K562 (cell line): ENCODE data around the gene AP3S2. TPM values are rescaled to one million over a fixed set of nuclear protein-coding genes. Genes with fewer than 3 reads are reported as not detected.

Experiments used
- ATAC-seq: fragments of 200-7000 bp; cut with Tn5 transposase; 3 replicates; pipeline ENCODE4 v1.9.1; 2020; ENCODE audit warnings: moderate library complexity
- BruUV-seq: library from RNA; stranded (reverse); fragments of 400-500 nt; replicated peaks from 2 replicates; lab custom pipeline; 2021; lab: Mats Ljungman, UMichigan
- CTCF ChIA-PET: fragments of 300-600 bp; formaldehyde crosslinking; extraction: SDS; loops from one replicate; lab custom pipeline; 2021; ENCODE audit warnings: low intra/inter-chr PET ratio; lab: Yijun Ruan, JAX
- POLR2A ChIA-PET: fragments of 300-600, 350-650 bp; sonication (Branson Sonifier 250); formaldehyde crosslinking; extraction: SDS; loops from one replicate; lab custom pipeline; 2021; ENCODE audit warnings: antibody characterized with exemption, inconsistent platforms; lab: Yijun Ruan, JAX
- DNase-seq, 4 experiments: peaks; one replicate each; pipeline versions ENCODE4 v3.0.0 to v3.0.0-alpha.2; 2011 to 2018; ENCODE audit warnings: low spot score in 3 of 4, mixed read lengths in 3 of 4; ENCODE audit errors: extremely low read depth in 1 of 4
- FAIRE-seq: peaks from 2 replicates; lab custom pipeline; 2011; peaks lifted over from hg19 to GRCh38; lab: Jason Lieb, UNC
- H2AFZ ChIP-seq: 2 replicates; pipeline ENCODE4 v1.6.0; 2011; ENCODE audit warnings: low read depth, low read length, control low read depth, inconsistent platforms
- H3K27ac ChIP-seq: fragments of 200-600 bp; 3 replicates; pipeline ENCODE4 v1.8.0; 2011; ENCODE audit warnings: low read depth, mild to moderate bottlenecking, control low read depth, inconsistent platforms, low read length, moderate library complexity, mixed read lengths; ENCODE audit errors: extremely low read depth
- H3K27me3 ChIP-seq, 2 experiments: fragments of 300-600 bp in 1 of 2; 2 replicates in 1 of 2; 3 replicates in 1 of 2; pipeline versions ENCODE4 v1.6.0 to v1.8.0; 2011; ENCODE audit warnings: inconsistent platforms in 2 of 2, low read length in 2 of 2, mild to moderate bottlenecking in 1 of 2, mixed read lengths in 1 of 2, moderate library complexity in 1 of 2; ENCODE audit not compliant: control insufficient read depth in 2 of 2, insufficient read depth in 2 of 2
- H3K36me3 ChIP-seq: fragments of 300-600 bp; 3 replicates; pipeline ENCODE4 v1.8.0; 2011; ENCODE audit warnings: mild to moderate bottlenecking, low read length, inconsistent platforms; ENCODE audit not compliant: control insufficient read depth, insufficient read depth
- H3K4me1 ChIP-seq, 2 experiments: fragments of 200-600 bp in 1 of 2; replicated peaks in 1 of 2; 2 replicates in 1 of 2; 3 replicates in 1 of 2; pipeline versions ENCODE4 v1.5.1 to v1.8.0; 2011; ENCODE audit warnings: inconsistent platforms in 2 of 2, low read length in 2 of 2, mild to moderate bottlenecking in 1 of 2, mixed read lengths in 1 of 2, moderate library complexity in 1 of 2; ENCODE audit not compliant: control insufficient read depth in 2 of 2, insufficient read depth in 2 of 2
- H3K4me2 ChIP-seq: 2 replicates; pipeline ENCODE4 v1.6.1; 2011; ENCODE audit warnings: low read length, control low read depth, inconsistent platforms, mixed read lengths; ENCODE audit not compliant: insufficient read depth
- H3K4me3 ChIP-seq: fragments of 200-600 bp; sonication (generic), shearing (Covaris generic); 2 replicates; pipeline ENCODE4 v1.5.1; 2016; ENCODE audit warnings: control low read depth, inconsistent platforms
- H3K79me2 ChIP-seq: fragments of 200-600 bp; 3 replicates; pipeline ENCODE4 v1.8.0; 2011; ENCODE audit warnings: low read length, inconsistent platforms; ENCODE audit not compliant: control insufficient read depth, insufficient read depth
- H3K9ac ChIP-seq, 2 experiments: 2 replicates each; pipeline versions ENCODE4 v1.6.0 to v1.6.1; 2011; ENCODE audit warnings: low read depth in 2 of 2, low read length in 2 of 2, control low read depth in 1 of 2, inconsistent platforms in 1 of 2, mild to moderate bottlenecking in 1 of 2, mixed read lengths in 1 of 2; ENCODE audit not compliant: insufficient read depth in 1 of 2
- H3K9me1 ChIP-seq: one replicate; pipeline ENCODE4 v1.6.0; 2011; ENCODE audit warnings: inconsistent platforms, mild to moderate bottlenecking, low read length, moderate library complexity; ENCODE audit not compliant: control insufficient read depth, insufficient read depth
- H3K9me3 ChIP-seq: replicated peaks from 2 replicates; pipeline ENCODE4 v1.5.1; 2011; ENCODE audit warnings: low read depth, low read length, inconsistent platforms; ENCODE audit not compliant: control insufficient read depth, insufficient read depth
- H4K20me1 ChIP-seq: replicated peaks from 2 replicates; pipeline ENCODE4 v1.6.1; 2011; ENCODE audit warnings: low read length, inconsistent platforms, mixed read lengths; ENCODE audit not compliant: control insufficient read depth, insufficient read depth
- BACH1 ChIP-seq: fragments of 200-800 bp; sonication (Bioruptor generic); IDR thresholded peaks from 2 replicates; pipeline ENCODE4 v1.6.1; 2016; ENCODE audit warnings: missing genetic modification characterization, missing compliant biosample characterization
- CREBBP ChIP-seq: IDR thresholded peaks from one replicate; pipeline ENCODE4 v1.6.1; 2012; ENCODE audit warnings: low read depth, mild to moderate bottlenecking, control low read depth, inconsistent platforms, low read length
- ELF1 ChIP-seq: fragments of 200-800 bp; sonication (Bioruptor generic); IDR thresholded peaks from 2 replicates; pipeline ENCODE4 v1.6.1; 2016; ENCODE audit warnings: missing genetic modification characterization, missing compliant biosample characterization
- HINFP ChIP-seq: fragments of 450-650 bp; conservative IDR thresholded peaks from 2 replicates; pipeline ENCODE4 v1.6.1; 2016; ENCODE audit warnings: missing genetic modification characterization, low read depth, mild to moderate bottlenecking, control low read depth, missing compliant biosample characterization
- HNRNPL ChIP-seq: fragments of 200-400 bp; formaldehyde crosslinking; IDR thresholded peaks from 2 replicates; pipeline ENCODE4 v1.6.1; 2017; ENCODE audit warnings: low read depth, mild to moderate bottlenecking, low read length
- KHSRP ChIP-seq: fragments of 450-650 bp; IDR thresholded peaks from 2 replicates; pipeline ENCODE4 v1.6.1; 2017
- MYBL2 ChIP-seq, 2 experiments: fragments of 450-650 bp in 1 of 2; sonication (generic) in 1 of 2; formaldehyde crosslinking in 1 of 2; IDR thresholded peaks; 2 replicates each; pipeline versions ENCODE4 v1.6.1 to v1.8.1; 2017 to 2022; ENCODE audit warnings: borderline replicate concordance in 1 of 2, inconsistent platforms in 1 of 2, low read depth in 1 of 2, mild to moderate bottlenecking in 1 of 2, missing genetic modification reagents in 1 of 2, moderate library complexity in 1 of 2
- NR2C1 ChIP-seq, 2 experiments: fragments of 450-650 bp; IDR thresholded peaks; 2 replicates each; pipeline ENCODE4 v1.6.1; 2017; ENCODE audit warnings: mild to moderate bottlenecking in 2 of 2, antibody characterized with exemption in 1 of 2, inconsistent platforms in 1 of 2, missing compliant biosample characterization in 1 of 2, missing genetic modification characterization in 1 of 2
- POLR2AphosphoS5 ChIP-seq: IDR thresholded peaks from 2 replicates; pipeline ENCODE4 v1.6.1; 2011; ENCODE audit warnings: mild to moderate bottlenecking, low read depth, low read length, moderate library complexity; ENCODE audit not compliant: control insufficient read depth, insufficient read depth
- RB1 ChIP-seq: fragments of 450-650 bp; IDR thresholded peaks from 2 replicates; pipeline ENCODE4 v1.6.1; 2017; ENCODE audit warnings: low read depth, mild to moderate bottlenecking
- TBP ChIP-seq: optimal IDR thresholded peaks from 2 replicates; pipeline ENCODE3; 2011; ENCODE audit warnings: low read depth, low read length, improper control_type of control experiment
- ZNF449 ChIP-seq: fragments of 250-450 bp; sonication (Bioruptor Pico); IDR thresholded peaks from 2 replicates; pipeline ENCODE4 v1.8.0; 2022; ENCODE audit warnings: moderate library complexity, mild to moderate bottlenecking, inconsistent platforms
- ZNF707 ChIP-seq: fragments of 250-450 bp; sonication (Bioruptor Pico); conservative IDR thresholded peaks from 2 replicates; pipeline ENCODE4 v1.8.0; 2022; ENCODE audit warnings: inconsistent platforms, mild to moderate bottlenecking, moderate library complexity
- WGBS: fragments of 100-300 bp; shearing (Covaris generic); methylation state at CpG from one replicate; pipeline ENCODE4 v1.1.6; 2016; ENCODE audit warnings: low coverage, mixed read lengths; ENCODE audit not compliant: insufficient coverage; ENCODE audit errors: missing lambda C conversion rate; 5-methylcytosine and 5-hydroxymethylcytosine counted together
- in situ Hi-C: fragments of 300-500 bp; cut with MboI; formaldehyde crosslinking; loops from 4 replicates; pipeline ENCODE4 v1.15.0; 2018; ENCODE audit warnings: inconsistent platforms, mixed read lengths
- intact Hi-C: fragments of 100-400 bp; cut with micrococcal nuclease; formaldehyde crosslinking; loops from 2 replicates; pipeline ENCODE4 v1.14.2; 2022
- polyA plus RNA-seq, 8 experiments: library from polyadenylated mRNA; depleted of rRNA in 4 of 8; stranded (reverse) in 5 of 8; unstranded in 3 of 8; fragments of >200 nt; fragmentation: Nextera tagmentation in 2 of 8; fragmentation: Illumina TruSeq in 1 of 8; extraction: Ambion mirVana in 2 of 8; extraction: Trizol in 1 of 8; gene quantifications; 2 replicates each; pipeline versions ENCODE4 v1.2.1 to v1.2.3, GENCODE V29; 2011 to 2014; ENCODE audit warnings: inconsistent platforms in 1 of 8, missing spikeins in 1 of 8
- total RNA-seq, 7 experiments: library from RNA; depleted of rRNA in 6 of 7; stranded (reverse); fragments of >200 nt in 6 of 7; fragmentation: Illumina TruSeq in 2 of 7; extraction: Trizol in 2 of 7; gene quantifications; 2 replicates each; pipeline versions ENCODE4 v1.2.1 to v1.2.3, GENCODE V29; 2011 to 2021; ENCODE audit warnings: low replicate concordance in 1 of 7

The AP3S2 gene
- total and polyA plus RNA-seq, 9 of the 15 experiments (the other 6 are each of a cell fraction or from before 2014, with no cell fraction given): 16.4 to 54.1 (median 37.4) TPM

- in situ Hi-C loops: no loop called here
- ATAC-seq (no peak), FAIRE-seq (no peak)
- no peak overlapping the region for H3K4me3 ChIP-seq
- POLR2A ChIA-PET: no interaction called here
- H3K36me3 ChIP-seq: peaks cover 52% of the 10 kb centered on the region; the same call in 2 of the 3 replicates
- intact Hi-C loops: no loop called here
- H2AFZ ChIP-seq: no peak overlapping the region
- TF ChIP-seq ZNF707 (CRISPR knock-in tag) (no peak), ELF1 (tag) (no peak), KHSRP (no peak), MYBL2 (IDR thresholded peaks at IDR 0.05; ENCODE audit: low read depth) (no peak), MYBL2 (CRISPR knock-in tag; IDR thresholded peaks at IDR 0.05; ENCODE audit: borderline replicate concordance) (no peak), CREBBP (no peak), NR2C1 (IDR thresholded peaks at IDR 0.05) (no peak), NR2C1 (tag; IDR thresholded peaks at IDR 0.05) (no peak), RB1 (no peak), ZNF449 (CRISPR knock-in tag) (no peak), TBP (no peak), HINFP (tag) (no peak), HNRNPL (no peak), BACH1 (no peak), POLR2AphosphoS5 (no peak)
- TF ChIP-seq, all 486 proteins: peak for 0
- Histone ChIP-seq H3K9ac (no peak overlapping the region), H3K79me2 (no peaks in the 10 kb centered on the region), H4K20me1 (no peaks in the 10 kb centered on the region), H3K9me3 (no peaks in the 10 kb centered on the region), H3K4me1 (no peaks in the 10 kb centered on the region), H3K27ac (no peak overlapping the region), H3K27me3 (no peaks in the 10 kb centered on the region), H3K9me1 (no peaks in the 10 kb centered on the region), H3K4me2 (no peak overlapping the region)
- BruUV-seq: no TSS peak
- CTCF ChIA-PET: no interaction called here
- 58% methylated on average over 3 of the region's 3 CpGs for WGBS
- no peak for DNase-seq
Measured at GRCh38 chr15:89837830-89838178, 56.0 kb downstream of the AP3S2 start.
